Measurements from ENCODE around the gene CDK16.

Gene CDK16

GRCh38 chrX:47182106-47182700, 36.3 kb upstream of the CDK16 start:
- TF ChIP-seq PAX5 (IDR thresholded peaks at IDR 0.05; ENCODE audit: insufficient read depth, low read length, severe bottlenecking) = no peak
- TF ChIP-seq POLR2AphosphoS5 (IDR thresholded peaks at IDR 0.05; ENCODE audit: low read depth, low read length) = no peak
- FAIRE-seq (no peak), DNase-seq (ENCODE audit: insufficient read length, low spot score) (no peak)

- TF ChIP-seq SPI1 (IDR thresholded peaks at IDR 0.05; ENCODE audit: low read depth, low read length) = no peak
- TF ChIP-seq PAX5 (IDR thresholded peaks at IDR 0.05; ENCODE audit: insufficient read depth, low read length, severe bottlenecking) = no peak
- no peak for TF ChIP-seq POU2F2 (IDR thresholded peaks at IDR 0.05; ENCODE audit: low read depth, low read length)
- TF ChIP-seq TAF1 (IDR thresholded peaks at IDR 0.05; ENCODE audit: low read depth, low read length) = no peak
- no peak for TF ChIP-seq POLR2AphosphoS5 (IDR thresholded peaks at IDR 0.05; ENCODE audit: low read depth, low read length)
- no peak for TF ChIP-seq POLR2A (IDR thresholded peaks at IDR 0.05; ENCODE audit: low read depth, low read length)
- DNase-seq (ENCODE audit: insufficient read length, low spot score) = no peak
- no peak for FAIRE-seq
These were observed 34.0 kb upstream of the CDK16 start for GRCh38 chrX:47184486-47184885.

- TF ChIP-seq SPI1 (IDR thresholded peaks at IDR 0.05; ENCODE audit: low read depth, low read length) = no peak
- FAIRE-seq = no peak
- DNase-seq (ENCODE audit: insufficient read length, low spot score) = no peak
These were observed 33.2 kb upstream of the CDK16 start for GRCh38 chrX:47185241-47185640.

- DNase-seq (ENCODE audit: insufficient read length, low spot score) = no peak
- FAIRE-seq = no peak
- TF ChIP-seq POLR2A (IDR thresholded peaks at IDR 0.05; ENCODE audit: low read depth, low read length) = no peak
- no peak for TF ChIP-seq POLR2AphosphoS5 (IDR thresholded peaks at IDR 0.05; ENCODE audit: low read depth, low read length)
- TF ChIP-seq POU2F2 (IDR thresholded peaks at IDR 0.05; ENCODE audit: low read depth, low read length) = no peak
- no peak for TF ChIP-seq TAF1 (IDR thresholded peaks at IDR 0.05; ENCODE audit: low read depth, low read length)
- no peak for TF ChIP-seq PAX5 (IDR thresholded peaks at IDR 0.05; ENCODE audit: insufficient read depth, low read length, severe bottlenecking)
- no peak for TF ChIP-seq SPI1 (IDR thresholded peaks at IDR 0.05; ENCODE audit: low read depth, low read length)
These were observed 32.3 kb upstream of the CDK16 start for GRCh38 chrX:47186096-47186740.

- FAIRE-seq = no peak
- no peak for TF ChIP-seq TAF1 (IDR thresholded peaks at IDR 0.05; ENCODE audit: low read depth, low read length)
- no peak for TF ChIP-seq POLR2A (IDR thresholded peaks at IDR 0.05; ENCODE audit: low read depth, low read length)
- TF ChIP-seq POU2F2 (IDR thresholded peaks at IDR 0.05; ENCODE audit: low read depth, low read length) = no peak
- no peak for TF ChIP-seq POLR2AphosphoS5 (IDR thresholded peaks at IDR 0.05; ENCODE audit: low read depth, low read length)
- TF ChIP-seq PAX5 (IDR thresholded peaks at IDR 0.05; ENCODE audit: insufficient read depth, low read length, severe bottlenecking) = no peak
- no peak for TF ChIP-seq SPI1 (IDR thresholded peaks at IDR 0.05; ENCODE audit: low read depth, low read length)
- DNase-seq (ENCODE audit: insufficient read length, low spot score) = no peak
These were observed 31.3 kb upstream of the CDK16 start for GRCh38 chrX:47187106-47187677.

GRCh38 chrX:47189906-47190305, 28.6 kb upstream of the CDK16 start:
- FAIRE-seq (no peak), DNase-seq (ENCODE audit: insufficient read length, low spot score) (no peak)
- no peak for TF ChIP-seq POU2F2 (IDR thresholded peaks at IDR 0.05; ENCODE audit: low read depth, low read length)
- TF ChIP-seq POLR2AphosphoS5 (IDR thresholded peaks at IDR 0.05; ENCODE audit: low read depth, low read length) = no peak
- TF ChIP-seq PAX5 (IDR thresholded peaks at IDR 0.05; ENCODE audit: insufficient read depth, low read length, severe bottlenecking) = no peak
- no peak for TF ChIP-seq POLR2A (IDR thresholded peaks at IDR 0.05; ENCODE audit: low read depth, low read length)
- no peak for TF ChIP-seq TAF1 (IDR thresholded peaks at IDR 0.05; ENCODE audit: low read depth, low read length)
- TF ChIP-seq SPI1 (IDR thresholded peaks at IDR 0.05; ENCODE audit: low read depth, low read length) = no peak

GRCh38 chrX:47190445-47191269, 27.8 kb upstream of the CDK16 start:
- peak; percentile 79 for DNase-seq (ENCODE audit: insufficient read length, low spot score)
- TF ChIP-seq POLR2A (IDR thresholded peaks at IDR 0.05; ENCODE audit: low read depth, low read length) (peak; percentile 47), PAX5 (IDR thresholded peaks at IDR 0.05; ENCODE audit: insufficient read depth, low read length, severe bottlenecking) (no peak), POU2F2 (IDR thresholded peaks at IDR 0.05; ENCODE audit: low read depth, low read length) (no peak), TAF1 (IDR thresholded peaks at IDR 0.05; ENCODE audit: low read depth, low read length) (peak; percentile 72), POLR2AphosphoS5 (IDR thresholded peaks at IDR 0.05; ENCODE audit: low read depth, low read length) (peak; percentile 62; the same call in 1 of the 2 replicates), SPI1 (IDR thresholded peaks at IDR 0.05; ENCODE audit: low read depth, low read length) (no peak)
- FAIRE-seq = peak; percentile 99

GRCh38 chrX:47191331-47191730, 27.1 kb upstream of the CDK16 start:
- FAIRE-seq = no peak
- TF ChIP-seq PAX5 (IDR thresholded peaks at IDR 0.05; ENCODE audit: insufficient read depth, low read length, severe bottlenecking) (no peak), TAF1 (IDR thresholded peaks at IDR 0.05; ENCODE audit: low read depth, low read length) (no peak), POLR2AphosphoS5 (IDR thresholded peaks at IDR 0.05; ENCODE audit: low read depth, low read length) (no peak), POLR2A (IDR thresholded peaks at IDR 0.05; ENCODE audit: low read depth, low read length) (no peak)
- DNase-seq (ENCODE audit: insufficient read length, low spot score) = no peak

GRCh38 chrX:47191806-47192401, 26.6 kb upstream of the CDK16 start:
- DNase-seq (ENCODE audit: insufficient read length, low spot score) = no peak
- TF ChIP-seq SPI1 (IDR thresholded peaks at IDR 0.05; ENCODE audit: low read depth, low read length) (no peak), POLR2AphosphoS5 (IDR thresholded peaks at IDR 0.05; ENCODE audit: low read depth, low read length) (no peak), TAF1 (IDR thresholded peaks at IDR 0.05; ENCODE audit: low read depth, low read length) (no peak), POLR2A (IDR thresholded peaks at IDR 0.05; ENCODE audit: low read depth, low read length) (no peak), PAX5 (IDR thresholded peaks at IDR 0.05; ENCODE audit: insufficient read depth, low read length, severe bottlenecking) (no peak), POU2F2 (IDR thresholded peaks at IDR 0.05; ENCODE audit: low read depth, low read length) (no peak)
- FAIRE-seq = peak; percentile 70
